Measurements from ENCODE around the gene EFEMP2.

- TF ChIP-seq, protein P1, sequence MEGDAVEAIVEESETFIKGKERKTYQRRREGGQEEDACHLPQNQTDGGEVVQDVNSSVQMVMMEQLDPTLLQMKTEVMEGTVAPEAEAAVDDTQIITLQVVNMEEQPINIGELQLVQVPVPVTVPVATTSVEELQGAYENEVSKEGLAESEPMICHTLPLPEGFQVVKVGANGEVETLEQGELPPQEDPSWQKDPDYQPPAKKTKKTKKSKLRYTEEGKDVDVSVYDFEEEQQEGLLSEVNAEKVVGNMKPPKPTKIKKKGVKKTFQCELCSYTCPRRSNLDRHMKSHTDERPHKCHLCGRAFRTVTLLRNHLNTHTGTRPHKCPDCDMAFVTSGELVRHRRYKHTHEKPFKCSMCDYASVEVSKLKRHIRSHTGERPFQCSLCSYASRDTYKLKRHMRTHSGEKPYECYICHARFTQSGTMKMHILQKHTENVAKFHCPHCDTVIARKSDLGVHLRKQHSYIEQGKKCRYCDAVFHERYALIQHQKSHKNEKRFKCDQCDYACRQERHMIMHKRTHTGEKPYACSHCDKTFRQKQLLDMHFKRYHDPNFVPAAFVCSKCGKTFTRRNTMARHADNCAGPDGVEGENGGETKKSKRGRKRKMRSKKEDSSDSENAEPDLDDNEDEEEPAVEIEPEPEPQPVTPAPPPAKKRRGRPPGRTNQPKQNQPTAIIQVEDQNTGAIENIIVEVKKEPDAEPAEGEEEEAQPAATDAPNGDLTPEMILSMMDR (IDR thresholded peaks at IDR 0.05), result no peak
- no peak for TF ChIP-seq ZFX (IDR thresholded peaks at IDR 0.05; ENCODE audit: borderline replicate concordance)
Measured at GRCh38 chr11:65900899-65901180, 28.2 kb upstream of the EFEMP2 start.

Data from 22Rv1 (cell line).